Neural cell (in vitro differentiated cells): ENCODE measurements around the gene CDC37L1. TPM values are rescaled to one million over a fixed set of nuclear protein-coding genes. Genes with fewer than 3 reads are reported as not detected.

Experiments used
- H2AFZ ChIP-seq: fragments of 200-600, 300-800 bp; sonication (generic), shearing (Covaris generic); 2 replicates; pipeline ENCODE4 v1.6.0; 2014; ENCODE audit warnings: low read depth, mild to moderate bottlenecking, antibody characterized with exemption, low read length, moderate library complexity
- H3F3A ChIP-seq: fragments of 200-600 bp; shearing (Covaris generic); 2 replicates; pipeline ENCODE4 v1.6.1; 2016; ENCODE audit warnings: mild to moderate bottlenecking, moderate library complexity, mixed read lengths, antibody characterized with exemption, low read length; ENCODE audit not compliant: insufficient read depth, poor library complexity, severe bottlenecking
- H3K27ac ChIP-seq: fragments of 200-600, 300-800 bp; sonication (generic), shearing (Covaris generic); 2 replicates; pipeline ENCODE4 v1.5.1; 2014; ENCODE audit warnings: mild to moderate bottlenecking, low read length, moderate library complexity
- H3K27me3 ChIP-seq: fragments of 300-800, 200-600 bp; sonication (generic), shearing (Covaris generic); 2 replicates; pipeline ENCODE4 v1.6.0; 2014; ENCODE audit warnings: mild to moderate bottlenecking, low read depth, low read length, moderate library complexity; ENCODE audit not compliant: insufficient read depth
- H3K36me3 ChIP-seq: fragments of 300-800, 200-600 bp; sonication (generic), shearing (Covaris generic); 2 replicates; pipeline ENCODE4 v1.5.1; 2014; ENCODE audit warnings: mild to moderate bottlenecking, antibody characterized with exemption, low read length, moderate library complexity; ENCODE audit not compliant: insufficient read depth
- H3K4me2 ChIP-seq: fragments of 300-800, 200-600 bp; sonication (generic), shearing (Covaris generic); 2 replicates; pipeline ENCODE4 v1.6.0; 2014; ENCODE audit warnings: mild to moderate bottlenecking, low read length
- H3K4me3 ChIP-seq: fragments of 300-800, 200-600 bp; sonication (generic), shearing (Covaris generic); 2 replicates; pipeline ENCODE4 v1.5.1; 2014; ENCODE audit warnings: mild to moderate bottlenecking, low read length, moderate library complexity
- H3K79me2 ChIP-seq: fragments of 200-600 bp; shearing (Covaris generic); replicated peaks from 2 replicates; pipeline ENCODE4 v1.6.0; 2014; ENCODE audit warnings: mild to moderate bottlenecking, low read length, moderate library complexity; ENCODE audit not compliant: insufficient read depth
- H3K9ac ChIP-seq: fragments of 300-800, 200-600 bp; sonication (generic), shearing (Covaris generic); 2 replicates; pipeline ENCODE4 v1.6.1; 2016; ENCODE audit warnings: mild to moderate bottlenecking, low read length, mixed read lengths
- H3K9me2 ChIP-seq: fragments of 200-600 bp; shearing (Covaris generic); 2 replicates; pipeline ENCODE4 v1.6.1; 2016; ENCODE audit warnings: mild to moderate bottlenecking, low read length, mixed read lengths; ENCODE audit not compliant: insufficient read depth
- H3K9me3 ChIP-seq: fragments of 200-600, 300-800 bp; sonication (generic), shearing (Covaris generic); 2 replicates; pipeline ENCODE4 v1.6.1; 2016; ENCODE audit warnings: mild to moderate bottlenecking, mixed run types, low read length, moderate library complexity, mixed read lengths
- H4K20me1 ChIP-seq: fragments of 200-600 bp; shearing (Covaris generic); 2 replicates; pipeline ENCODE4 v1.6.1; 2016; ENCODE audit warnings: mild to moderate bottlenecking, mixed run types; ENCODE audit not compliant: insufficient read depth
- EP300 ChIP-seq: fragments of 450-650 bp; conservative IDR thresholded peaks from 2 replicates; pipeline ENCODE4 v1.6.1; 2014; ENCODE audit warnings: antibody characterized with exemption, mild to moderate bottlenecking, moderate library complexity; ENCODE audit not compliant: poor library complexity, severe bottlenecking
- EZH2 ChIP-seq: fragments of 200-600, 300-800 bp; shearing (Covaris generic), sonication (generic); IDR thresholded peaks from 2 replicates; pipeline ENCODE4 v1.6.1; 2014; ENCODE audit warnings: antibody characterized with exemption, low read length, borderline replicate concordance, mild to moderate bottlenecking; ENCODE audit not compliant: insufficient read depth, poor library complexity, severe bottlenecking
- MXI1 ChIP-seq: fragments of 450-650 bp; conservative IDR thresholded peaks from 2 replicates; pipeline ENCODE4 v1.6.1; 2014; ENCODE audit warnings: antibody characterized with exemption, mild to moderate bottlenecking; ENCODE audit not compliant: poor library complexity, severe bottlenecking
- POLR2AphosphoS5 ChIP-seq: IDR thresholded peaks from 2 replicates; pipeline ENCODE4 v1.6.1; 2012
- RAD21 ChIP-seq: fragments of 450-650 bp; conservative IDR thresholded peaks from 2 replicates; pipeline ENCODE4 v1.6.1; 2014; ENCODE audit warnings: antibody characterized with exemption, mild to moderate bottlenecking, moderate library complexity
- SMC3 ChIP-seq: fragments of 450-650 bp; conservative IDR thresholded peaks from 2 replicates; pipeline ENCODE4 v1.6.1; 2014; ENCODE audit warnings: antibody characterized with exemption, mild to moderate bottlenecking, moderate library complexity; ENCODE audit not compliant: poor library complexity
- TAF1 ChIP-seq: IDR thresholded peaks from 2 replicates; pipeline ENCODE4 v1.6.1; 2012; ENCODE audit warnings: low read depth
- polyA plus RNA-seq: library from polyadenylated mRNA; depleted of rRNA; stranded (reverse); fragments of >200 nt; gene quantifications from 2 replicates; pipeline ENCODE4 v1.2.3, GENCODE V29; 2014
- TF ChIP-seq, protein P1 (sequence below): IDR thresholded peaks from 2 replicates; pipeline ENCODE4 v1.6.1; 2012; ENCODE audit warnings: borderline replicate concordance
- TF ChIP-seq, protein P2 (sequence below): fragments of 450-650 bp; IDR thresholded peaks from 2 replicates; pipeline ENCODE4 v1.5.1; 2014; ENCODE audit warnings: antibody characterized with exemption, mild to moderate bottlenecking, moderate library complexity; ENCODE audit not compliant: poor library complexity, severe bottlenecking

The CDC37L1 gene
- polyA plus RNA-seq, 1 donor from 2014 or later, result 34.7 TPM

GRCh38 chr9:4743131-4743875 is 63.9 kb downstream of the CDC37L1 start:
- H3K4me3 ChIP-seq, result no peak overlapping the region
- no peaks in the 10 kb centered on the region for H3F3A ChIP-seq
- H3K9me3 ChIP-seq, result no peaks in the 10 kb centered on the region
- no peaks in the 10 kb centered on the region for H4K20me1 ChIP-seq
- no peak overlapping the region for H2AFZ ChIP-seq
- H3K27ac ChIP-seq, result no peak overlapping the region
- H3K27me3 ChIP-seq, result no peaks in the 10 kb centered on the region
- TF ChIP-seq RAD21, result no peak
- TF ChIP-seq, protein P1, sequence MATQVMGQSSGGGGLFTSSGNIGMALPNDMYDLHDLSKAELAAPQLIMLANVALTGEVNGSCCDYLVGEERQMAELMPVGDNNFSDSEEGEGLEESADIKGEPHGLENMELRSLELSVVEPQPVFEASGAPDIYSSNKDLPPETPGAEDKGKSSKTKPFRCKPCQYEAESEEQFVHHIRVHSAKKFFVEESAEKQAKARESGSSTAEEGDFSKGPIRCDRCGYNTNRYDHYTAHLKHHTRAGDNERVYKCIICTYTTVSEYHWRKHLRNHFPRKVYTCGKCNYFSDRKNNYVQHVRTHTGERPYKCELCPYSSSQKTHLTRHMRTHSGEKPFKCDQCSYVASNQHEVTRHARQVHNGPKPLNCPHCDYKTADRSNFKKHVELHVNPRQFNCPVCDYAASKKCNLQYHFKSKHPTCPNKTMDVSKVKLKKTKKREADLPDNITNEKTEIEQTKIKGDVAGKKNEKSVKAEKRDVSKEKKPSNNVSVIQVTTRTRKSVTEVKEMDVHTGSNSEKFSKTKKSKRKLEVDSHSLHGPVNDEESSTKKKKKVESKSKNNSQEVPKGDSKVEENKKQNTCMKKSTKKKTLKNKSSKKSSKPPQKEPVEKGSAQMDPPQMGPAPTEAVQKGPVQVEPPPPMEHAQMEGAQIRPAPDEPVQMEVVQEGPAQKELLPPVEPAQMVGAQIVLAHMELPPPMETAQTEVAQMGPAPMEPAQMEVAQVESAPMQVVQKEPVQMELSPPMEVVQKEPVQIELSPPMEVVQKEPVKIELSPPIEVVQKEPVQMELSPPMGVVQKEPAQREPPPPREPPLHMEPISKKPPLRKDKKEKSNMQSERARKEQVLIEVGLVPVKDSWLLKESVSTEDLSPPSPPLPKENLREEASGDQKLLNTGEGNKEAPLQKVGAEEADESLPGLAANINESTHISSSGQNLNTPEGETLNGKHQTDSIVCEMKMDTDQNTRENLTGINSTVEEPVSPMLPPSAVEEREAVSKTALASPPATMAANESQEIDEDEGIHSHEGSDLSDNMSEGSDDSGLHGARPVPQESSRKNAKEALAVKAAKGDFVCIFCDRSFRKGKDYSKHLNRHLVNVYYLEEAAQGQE, result no peak
- no peak for TF ChIP-seq EP300
- no peak for TF ChIP-seq TAF1
- no peak for TF ChIP-seq EZH2
- TF ChIP-seq MXI1, result no peak
- TF ChIP-seq SMC3, result no peak
- TF ChIP-seq, protein P2, sequence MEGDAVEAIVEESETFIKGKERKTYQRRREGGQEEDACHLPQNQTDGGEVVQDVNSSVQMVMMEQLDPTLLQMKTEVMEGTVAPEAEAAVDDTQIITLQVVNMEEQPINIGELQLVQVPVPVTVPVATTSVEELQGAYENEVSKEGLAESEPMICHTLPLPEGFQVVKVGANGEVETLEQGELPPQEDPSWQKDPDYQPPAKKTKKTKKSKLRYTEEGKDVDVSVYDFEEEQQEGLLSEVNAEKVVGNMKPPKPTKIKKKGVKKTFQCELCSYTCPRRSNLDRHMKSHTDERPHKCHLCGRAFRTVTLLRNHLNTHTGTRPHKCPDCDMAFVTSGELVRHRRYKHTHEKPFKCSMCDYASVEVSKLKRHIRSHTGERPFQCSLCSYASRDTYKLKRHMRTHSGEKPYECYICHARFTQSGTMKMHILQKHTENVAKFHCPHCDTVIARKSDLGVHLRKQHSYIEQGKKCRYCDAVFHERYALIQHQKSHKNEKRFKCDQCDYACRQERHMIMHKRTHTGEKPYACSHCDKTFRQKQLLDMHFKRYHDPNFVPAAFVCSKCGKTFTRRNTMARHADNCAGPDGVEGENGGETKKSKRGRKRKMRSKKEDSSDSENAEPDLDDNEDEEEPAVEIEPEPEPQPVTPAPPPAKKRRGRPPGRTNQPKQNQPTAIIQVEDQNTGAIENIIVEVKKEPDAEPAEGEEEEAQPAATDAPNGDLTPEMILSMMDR, result no peak
- no peak for TF ChIP-seq POLR2AphosphoS5
- no peak overlapping the region for H3K4me2 ChIP-seq
- no peaks in the 10 kb centered on the region for H3K9me2 ChIP-seq
- no peaks in the 10 kb centered on the region for H3K36me3 ChIP-seq
- peaks cover 19% of the 10 kb centered on the region for H3K79me2 ChIP-seq
- no peak overlapping the region for H3K9ac ChIP-seq

GRCh38 chr9:4746278-4747030 is 67.1 kb downstream of the CDC37L1 start:
- H2AFZ ChIP-seq, result no peak overlapping the region
- no peak overlapping the region for H3K4me3 ChIP-seq
- no peaks in the 10 kb centered on the region for H3K79me2 ChIP-seq
- no peak overlapping the region for H3K9ac ChIP-seq
- no peak for TF ChIP-seq MXI1
- TF ChIP-seq, protein P2, result no peak
- TF ChIP-seq, protein P1, result no peak
- no peak for TF ChIP-seq TAF1
- TF ChIP-seq EP300, result no peak
- no peak for TF ChIP-seq SMC3
- TF ChIP-seq RAD21, result no peak
- no peak for TF ChIP-seq POLR2AphosphoS5
- no peak for TF ChIP-seq EZH2
- no peaks in the 10 kb centered on the region for H3K9me2 ChIP-seq
- no peak overlapping the region for H3K4me2 ChIP-seq
- no peaks in the 10 kb centered on the region for H3K9me3 ChIP-seq
- no peaks in the 10 kb centered on the region for H3K27me3 ChIP-seq
- H4K20me1 ChIP-seq, result no peaks in the 10 kb centered on the region
- no peaks in the 10 kb centered on the region for H3K36me3 ChIP-seq
- no peaks in the 10 kb centered on the region for H3F3A ChIP-seq
- H3K27ac ChIP-seq, result no peak overlapping the region
